AML-193 (cell line): ENCODE measurements around the gene NFAM1.

Experiments used
- DNase-seq, 2 experiments: peaks; one replicate each; lab custom pipeline; 2025; lab: John Stamatoyannopoulos, UW

NFAM1 gene

GRCh38 chr22:42335839-42336378, 96.3 kb downstream of the NFAM1 start:
- DNase-seq, result no peak

GRCh38 chr22:42334875-42335512, 97.2 kb downstream of the NFAM1 start:
- no peak for DNase-seq

GRCh38 chr22:42333544-42333943, 98.7 kb downstream of the NFAM1 start:
- DNase-seq, result no peak

- DNase-seq, result no peak
These were observed 100.1 kb downstream of the NFAM1 start for GRCh38 chr22:42332089-42332488.

GRCh38 chr22:42331014-42331413, 101.2 kb downstream of the NFAM1 start:
- no peak for DNase-seq
